Ishikawa (cell line): Measurements from ENCODE around the gene DTX1.

Experiments
- EP300 ChIP-seq: IDR thresholded peaks from 2 replicates; pipeline ENCODE4 v1.6.1; 2012; ENCODE audit warnings: borderline replicate concordance
- RAD21 ChIP-seq: IDR thresholded peaks from 2 replicates; pipeline ENCODE4 v1.6.1; 2012; ENCODE audit warnings: low read depth
- YY1 ChIP-seq: IDR thresholded peaks from 2 replicates; pipeline ENCODE4 v1.6.1; 2012; ENCODE audit warnings: low read depth
- TF ChIP-seq, protein P1 (sequence below): IDR thresholded peaks from 2 replicates; pipeline ENCODE4 v1.6.1; 2012; ENCODE audit warnings: low read depth, mild to moderate bottlenecking

DNA sequence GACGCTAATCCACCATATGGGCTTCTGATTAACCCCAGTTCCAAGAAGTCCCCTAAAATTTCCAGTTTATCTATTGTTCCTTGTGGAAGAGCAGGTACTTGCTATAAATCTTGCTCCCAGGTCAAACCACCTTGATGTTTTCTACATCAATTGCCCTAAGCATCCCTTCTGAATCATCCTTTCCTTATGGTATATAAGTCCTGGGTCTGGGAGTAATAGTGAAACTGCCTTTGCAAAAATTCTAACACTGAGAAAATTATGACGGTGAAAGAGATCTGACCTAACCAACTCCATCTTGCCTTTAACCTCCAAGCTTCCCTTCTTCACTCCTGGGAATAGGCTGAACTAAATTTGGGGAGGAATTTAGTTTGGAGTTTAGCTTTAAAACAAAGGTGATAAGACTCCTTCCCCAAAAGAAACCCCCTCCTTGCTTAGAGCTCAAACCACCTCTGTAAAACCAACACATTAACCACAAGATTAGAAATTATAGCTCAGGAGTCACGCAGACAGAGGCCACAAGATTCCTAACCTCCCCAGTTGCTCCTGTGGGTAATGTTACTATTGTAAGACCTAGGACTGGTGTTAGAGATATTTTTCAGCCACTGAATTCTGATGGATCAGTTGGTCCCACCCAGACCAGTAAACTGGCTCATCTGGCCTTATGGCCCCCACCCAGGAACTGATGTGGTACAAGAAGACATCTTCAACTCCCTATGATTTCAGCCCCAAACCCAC is 33.8 kb upstream of the DTX1 start:
- TF ChIP-seq YY1 (no peak), EP300 (no peak), RAD21 (no peak)
- TF ChIP-seq, protein P1, sequence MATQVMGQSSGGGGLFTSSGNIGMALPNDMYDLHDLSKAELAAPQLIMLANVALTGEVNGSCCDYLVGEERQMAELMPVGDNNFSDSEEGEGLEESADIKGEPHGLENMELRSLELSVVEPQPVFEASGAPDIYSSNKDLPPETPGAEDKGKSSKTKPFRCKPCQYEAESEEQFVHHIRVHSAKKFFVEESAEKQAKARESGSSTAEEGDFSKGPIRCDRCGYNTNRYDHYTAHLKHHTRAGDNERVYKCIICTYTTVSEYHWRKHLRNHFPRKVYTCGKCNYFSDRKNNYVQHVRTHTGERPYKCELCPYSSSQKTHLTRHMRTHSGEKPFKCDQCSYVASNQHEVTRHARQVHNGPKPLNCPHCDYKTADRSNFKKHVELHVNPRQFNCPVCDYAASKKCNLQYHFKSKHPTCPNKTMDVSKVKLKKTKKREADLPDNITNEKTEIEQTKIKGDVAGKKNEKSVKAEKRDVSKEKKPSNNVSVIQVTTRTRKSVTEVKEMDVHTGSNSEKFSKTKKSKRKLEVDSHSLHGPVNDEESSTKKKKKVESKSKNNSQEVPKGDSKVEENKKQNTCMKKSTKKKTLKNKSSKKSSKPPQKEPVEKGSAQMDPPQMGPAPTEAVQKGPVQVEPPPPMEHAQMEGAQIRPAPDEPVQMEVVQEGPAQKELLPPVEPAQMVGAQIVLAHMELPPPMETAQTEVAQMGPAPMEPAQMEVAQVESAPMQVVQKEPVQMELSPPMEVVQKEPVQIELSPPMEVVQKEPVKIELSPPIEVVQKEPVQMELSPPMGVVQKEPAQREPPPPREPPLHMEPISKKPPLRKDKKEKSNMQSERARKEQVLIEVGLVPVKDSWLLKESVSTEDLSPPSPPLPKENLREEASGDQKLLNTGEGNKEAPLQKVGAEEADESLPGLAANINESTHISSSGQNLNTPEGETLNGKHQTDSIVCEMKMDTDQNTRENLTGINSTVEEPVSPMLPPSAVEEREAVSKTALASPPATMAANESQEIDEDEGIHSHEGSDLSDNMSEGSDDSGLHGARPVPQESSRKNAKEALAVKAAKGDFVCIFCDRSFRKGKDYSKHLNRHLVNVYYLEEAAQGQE, result no peak
